ENCODE measurements around the gene CFAP46. TPM values are rescaled to one million over a fixed set of nuclear protein-coding genes. Genes with fewer than 3 reads are reported as not detected.
"Not testable (repeated sequence)": the region's sequence is repeated elsewhere in the genome, so short reads cannot be mapped to it uniquely, and the experiment has no call there.

Gene CFAP46
- total RNA-seq, 1 donor: under 0.01 TPM

- Histone ChIP-seq H3K4me1 (ENCODE audit: insufficient read depth, low read length) (no peaks in the 10 kb centered on the region), H3K27me3 (ENCODE audit: insufficient read depth, low read length) (peaks cover 25% of the 10 kb centered on the region), H3K9me3 (ENCODE audit: low read depth, low read length) (no peaks in the 10 kb centered on the region), H3K4me2 (ENCODE audit: insufficient read depth, low read length) (no peak overlapping the region), H2AFZ (ENCODE audit: low read length) (no peak overlapping the region), H3K79me2 (ENCODE audit: insufficient read depth, low read length) (no peaks in the 10 kb centered on the region), H3K27ac (ENCODE audit: low read depth, low read length) (no peak overlapping the region), H3K4me3 (ENCODE audit: insufficient read depth, low read length) (no peak overlapping the region), H3K36me3 (ENCODE audit: insufficient read depth, low read length) (no peaks in the 10 kb centered on the region), H4K20me1 (ENCODE audit: insufficient read depth, low read length) (no peaks in the 10 kb centered on the region)
- DNase-seq (ENCODE audit: insufficient read length, low spot score, missing footprints): no peak
- TF ChIP-seq CTCF (IDR thresholded peaks at IDR 0.05; ENCODE audit: extremely low read depth, low read depth, low read length): no peak
These were observed 114.4 kb downstream of the CFAP46 start for GRCh38 chr10:132827861-132828539.

- no peaks in the 10 kb centered on the region for H3K79me2 ChIP-seq (ENCODE audit: insufficient read depth, low read length)
- no peak for DNase-seq (ENCODE audit: insufficient read length, low spot score, missing footprints)
- no peaks in the 10 kb centered on the region for H3K9me3 ChIP-seq (ENCODE audit: low read depth, low read length)
- no peak overlapping the region for H3K4me3 ChIP-seq (ENCODE audit: insufficient read depth, low read length)
- peaks cover 20% of the 10 kb centered on the region for H3K27me3 ChIP-seq (ENCODE audit: insufficient read depth, low read length)
- no peaks in the 10 kb centered on the region for H4K20me1 ChIP-seq (ENCODE audit: insufficient read depth, low read length)
- H3K4me1 ChIP-seq (ENCODE audit: insufficient read depth, low read length): no peaks in the 10 kb centered on the region
- TF ChIP-seq CTCF (IDR thresholded peaks at IDR 0.05; ENCODE audit: extremely low read depth, low read depth, low read length): no peak
- no peaks in the 10 kb centered on the region for H3K36me3 ChIP-seq (ENCODE audit: insufficient read depth, low read length)
- H2AFZ ChIP-seq (ENCODE audit: low read length): no peak overlapping the region
- H3K4me2 ChIP-seq (ENCODE audit: insufficient read depth, low read length): no peak overlapping the region
- H3K27ac ChIP-seq (ENCODE audit: low read depth, low read length): no peak overlapping the region
These were observed 115.0 kb downstream of the CFAP46 start for GRCh38 chr10:132827423-132827789.

- Histone ChIP-seq H3K36me3 (ENCODE audit: insufficient read depth, low read length) (no peaks in the 10 kb centered on the region), H3K4me2 (ENCODE audit: insufficient read depth, low read length) (no peak overlapping the region), H3K27me3 (ENCODE audit: insufficient read depth, low read length) (peaks cover 14% of the 10 kb centered on the region), H3K27ac (ENCODE audit: low read depth, low read length) (no peak overlapping the region), H3K79me2 (ENCODE audit: insufficient read depth, low read length) (no peaks in the 10 kb centered on the region), H3K9me3 (ENCODE audit: low read depth, low read length) (no peaks in the 10 kb centered on the region), H3K4me3 (ENCODE audit: insufficient read depth, low read length) (no peak overlapping the region), H2AFZ (ENCODE audit: low read length) (no peak overlapping the region), H4K20me1 (ENCODE audit: insufficient read depth, low read length) (no peaks in the 10 kb centered on the region), H3K4me1 (ENCODE audit: insufficient read depth, low read length) (no peaks in the 10 kb centered on the region)
- no peak for DNase-seq (ENCODE audit: insufficient read length, low spot score, missing footprints)
- no peak for TF ChIP-seq CTCF (IDR thresholded peaks at IDR 0.05; ENCODE audit: extremely low read depth, low read depth, low read length)
These were observed 115.6 kb downstream of the CFAP46 start for GRCh38 chr10:132826524-132827422.

- H3K27ac ChIP-seq (ENCODE audit: low read depth, low read length); H3K36me3 ChIP-seq (ENCODE audit: insufficient read depth, low read length); DNase-seq (ENCODE audit: insufficient read length, low spot score, missing footprints); H3K27me3 ChIP-seq (ENCODE audit: insufficient read depth, low read length); H3K9me3 ChIP-seq (ENCODE audit: low read depth, low read length); H2AFZ ChIP-seq (ENCODE audit: low read length); H4K20me1 ChIP-seq (ENCODE audit: insufficient read depth, low read length); H3K4me2 ChIP-seq (ENCODE audit: insufficient read depth, low read length); H3K79me2 ChIP-seq (ENCODE audit: insufficient read depth, low read length); H3K4me3 ChIP-seq (ENCODE audit: insufficient read depth, low read length); H3K4me1 ChIP-seq (ENCODE audit: insufficient read depth, low read length): not testable (repeated sequence)
These were observed 116.4 kb downstream of the CFAP46 start for GRCh38 chr10:132825783-132826523.
